Upper lobe of left lung (tissue), 6 donors: ENCODE results near the gene MASP2. TPM values are rescaled to one million over a fixed set of nuclear protein-coding genes. Genes with fewer than 3 reads are reported as not detected.
"Not testable (repeated sequence)": the region's sequence is repeated elsewhere in the genome, so short reads cannot be mapped to it uniquely, and the experiment has no call there.

ENCODE experiments used
- ATAC-seq, 2 donors: fragments of 200-7000 bp; cut with Tn5 transposase; one replicate each; pipeline ENCODE4 v1.9.1; 2022; ENCODE audit warnings: mild to moderate bottlenecking in 2 of 2, moderate library complexity in 2 of 2; ENCODE audit not compliant: low FRiP score in 2 of 2
- DNase-seq, 2 donors: peaks; one replicate each; pipeline ENCODE4 v3.0.0-alpha.2; 2019 to 2020
- H3K27ac ChIP-seq, 4 donors: fragments of 200-600 bp; sonication (generic); one replicate each; pipeline ENCODE4 v1.5.1; 2016 to 2019
- H3K27me3 ChIP-seq, 4 donors: fragments of 200-600 bp; sonication (generic); one replicate each; pipeline ENCODE4 v1.5.1; 2017 to 2019
- H3K36me3 ChIP-seq, 4 donors: fragments of 200-600 bp; sonication (generic); one replicate each; pipeline ENCODE4 v1.5.1; 2016 to 2019
- H3K4me1 ChIP-seq, 4 donors: fragments of 200-600 bp; sonication (generic); one replicate each; pipeline ENCODE4 v1.5.1; 2018 to 2019
- H3K4me3 ChIP-seq, 4 donors: fragments of 200-600 bp; sonication (generic); one replicate each; pipeline ENCODE4 v1.5.1; 2017 to 2019; ENCODE audit warnings: mild to moderate bottlenecking in 2 of 4, moderate library complexity in 1 of 4
- H3K9me3 ChIP-seq, 4 donors: fragments of 200-600 bp; sonication (generic); one replicate each; pipeline ENCODE4 v1.5.1; 2018 to 2019
- EP300 ChIP-seq, 4 donors: sonication (generic); formaldehyde crosslinking; IDR thresholded peaks; one replicate each; pipeline ENCODE4 v1.5.1; 2017; ENCODE audit warnings: antibody characterized with exemption in 4 of 4, control low read depth in 2 of 4
- POLR2A ChIP-seq, 4 donors: fragments of 450-650 bp; IDR thresholded peaks; one replicate each; pipeline ENCODE4 v1.5.1; 2016 to 2017; ENCODE audit warnings: antibody characterized with exemption in 4 of 4, mild to moderate bottlenecking in 2 of 4
- POLR2AphosphoS5 ChIP-seq, 2 donors: sonication (generic); formaldehyde crosslinking; IDR thresholded peaks; one replicate each; pipeline ENCODE4 v1.5.1; 2017; ENCODE audit warnings: antibody characterized with exemption in 2 of 2
- WGBS, 2 donors: methylation state at CpG; one replicate each; pipeline ENCODE4 v1.1.5; 2017 to 2018; 5-methylcytosine and 5-hydroxymethylcytosine counted together
- total RNA-seq, 6 donors: library from RNA; depleted of rRNA in 4 of 6; stranded (reverse); fragments of >200 nt in 4 of 6; gene quantifications; one replicate each; pipeline versions ENCODE4 v1.1.0 to v1.2.1, GENCODE V29; 2016 to 2021
- TF ChIP-seq, protein P1 (sequence below), 6 experiments: fragments of 450-650 bp in 4 of 6; fragments of 200-600 bp in 2 of 6; sonication (generic) in 2 of 6; IDR thresholded peaks; one replicate each; pipeline ENCODE4 v1.5.1; 2016 to 2019; ENCODE audit warnings: antibody characterized with exemption in 6 of 6
- donor health status: DM: no; HTN: no; CAD: no; lungs with moderate emphysema.
- donor health status: DM: no; HTN: yes; CAD: no; lungs with severe emphysema.

The MASP2 gene
- not detected for total RNA-seq

GRCh38 chr1:11046625-11047365, at the start of gene MASP2:
MASP2 (minus strand) TSS chr1:11047239; CDS start chr1:11047207, 32 bp downstream.
- TF ChIP-seq POLR2A (IDR thresholded peaks at IDR 0.05) (no peak), POLR2AphosphoS5 (IDR thresholded peaks at IDR 0.05) (no peak), EP300 (IDR thresholded peaks at IDR 0.05) (no peak)
- TF ChIP-seq, protein P1, sequence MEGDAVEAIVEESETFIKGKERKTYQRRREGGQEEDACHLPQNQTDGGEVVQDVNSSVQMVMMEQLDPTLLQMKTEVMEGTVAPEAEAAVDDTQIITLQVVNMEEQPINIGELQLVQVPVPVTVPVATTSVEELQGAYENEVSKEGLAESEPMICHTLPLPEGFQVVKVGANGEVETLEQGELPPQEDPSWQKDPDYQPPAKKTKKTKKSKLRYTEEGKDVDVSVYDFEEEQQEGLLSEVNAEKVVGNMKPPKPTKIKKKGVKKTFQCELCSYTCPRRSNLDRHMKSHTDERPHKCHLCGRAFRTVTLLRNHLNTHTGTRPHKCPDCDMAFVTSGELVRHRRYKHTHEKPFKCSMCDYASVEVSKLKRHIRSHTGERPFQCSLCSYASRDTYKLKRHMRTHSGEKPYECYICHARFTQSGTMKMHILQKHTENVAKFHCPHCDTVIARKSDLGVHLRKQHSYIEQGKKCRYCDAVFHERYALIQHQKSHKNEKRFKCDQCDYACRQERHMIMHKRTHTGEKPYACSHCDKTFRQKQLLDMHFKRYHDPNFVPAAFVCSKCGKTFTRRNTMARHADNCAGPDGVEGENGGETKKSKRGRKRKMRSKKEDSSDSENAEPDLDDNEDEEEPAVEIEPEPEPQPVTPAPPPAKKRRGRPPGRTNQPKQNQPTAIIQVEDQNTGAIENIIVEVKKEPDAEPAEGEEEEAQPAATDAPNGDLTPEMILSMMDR (IDR thresholded peaks at IDR 0.05): no peak
- Histone ChIP-seq H3K4me1 (peaks cover 0 to 5% (median 0%) of the 10 kb centered on the region in 4 donors), H3K27ac (no peak within 1 kb of the TSS), H3K36me3 (no peaks in the 10 kb centered on the region), H3K9me3 (no peaks in the 10 kb centered on the region), H3K27me3 (no peaks in the 10 kb centered on the region), H3K4me3 (no peak within 1 kb of the TSS)
- peak in 1 of 2 donors; percentile 13 for ATAC-seq
- DNase-seq: no peak
- WGBS, 2 donors: 92 to 93% methylated on average over 17 to 22 of the region's 28 CpGs

DNA sequence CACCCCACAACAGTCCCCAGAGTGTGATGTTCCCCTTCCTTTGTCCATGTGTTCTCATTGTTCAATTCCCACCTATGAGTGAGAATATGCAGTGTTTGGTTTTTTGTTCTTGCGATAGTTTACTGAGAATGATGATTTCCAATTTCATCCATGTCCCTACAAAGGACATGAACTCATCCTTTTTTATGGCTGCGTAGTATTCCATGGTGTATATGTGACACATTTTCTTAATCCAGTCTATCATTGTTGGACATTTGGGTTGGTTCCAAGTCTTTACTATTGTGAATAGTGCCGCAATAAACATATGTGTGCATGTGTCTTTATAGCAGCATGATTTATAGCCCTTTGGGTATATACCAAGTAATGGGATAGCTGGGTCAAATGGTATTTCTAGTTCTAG, 36.7 kb upstream of the MASP2 start:
- ATAC-seq, H3K4me3 ChIP-seq, H3K27me3 ChIP-seq, H3K4me1 ChIP-seq, H3K9me3 ChIP-seq, DNase-seq, H3K27ac ChIP-seq: not testable (repeated sequence)
- WGBS, 2 donors: 89 to 91% methylated on average over 3 of the region's 3 CpGs
- H3K36me3 ChIP-seq: peaks cover 29 to 67% (median 63%) of the 10 kb centered on the region in 4 donors

DNA sequence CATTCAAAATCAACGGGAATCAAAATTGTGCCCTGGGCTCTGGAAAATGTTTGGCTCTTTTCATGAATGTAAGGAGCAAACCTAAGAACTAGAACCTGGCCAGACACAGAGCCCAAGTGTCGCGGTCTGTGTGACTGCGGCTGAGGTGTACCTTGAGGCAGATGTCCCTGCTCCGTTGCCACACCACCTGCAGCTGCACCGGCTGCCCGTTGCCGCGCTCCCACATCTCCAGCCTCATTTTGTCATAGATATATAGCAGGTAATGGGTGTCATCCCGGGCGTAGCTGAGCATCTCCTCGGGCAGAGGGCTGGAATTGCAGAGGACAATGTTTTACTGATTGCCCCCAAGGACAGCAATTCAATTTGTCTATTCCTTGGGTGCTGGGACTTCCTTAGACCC, 33.9 kb upstream of the MASP2 start:
- no peak for ATAC-seq
- H3K27ac ChIP-seq: no peak overlapping the region
- DNase-seq: no peak
- H3K4me3 ChIP-seq: no peak overlapping the region
- H3K27me3 ChIP-seq: no peaks in the 10 kb centered on the region
- no peak for TF ChIP-seq POLR2AphosphoS5 (IDR thresholded peaks at IDR 0.05)
- TF ChIP-seq POLR2A (IDR thresholded peaks at IDR 0.05): no peak
- TF ChIP-seq, protein P1 (IDR thresholded peaks at IDR 0.05): no peak
- TF ChIP-seq EP300 (IDR thresholded peaks at IDR 0.05): no peak
- H3K4me1 ChIP-seq: no peaks in the 10 kb centered on the region
- WGBS, 2 donors: 90% methylated on average over 12 of the region's 12 CpGs
- H3K36me3 ChIP-seq: peaks cover 11 to 73% (median 65%) of the 10 kb centered on the region in 4 donors
- no peaks in the 10 kb centered on the region for H3K9me3 ChIP-seq

GRCh38 chr1:11078631-11079030, 31.6 kb upstream of the MASP2 start:
- peaks cover 28 to 96% (median 87%) of the 10 kb centered on the region in 4 donors for H3K36me3 ChIP-seq
- ATAC-seq (no peak), DNase-seq (no peak)
- no peak overlapping the region for H3K27ac ChIP-seq
- no peak for TF ChIP-seq POLR2AphosphoS5 (IDR thresholded peaks at IDR 0.05)
- TF ChIP-seq EP300 (IDR thresholded peaks at IDR 0.05): no peak
- TF ChIP-seq, protein P1 (IDR thresholded peaks at IDR 0.05): no peak
- no peak for TF ChIP-seq POLR2A (IDR thresholded peaks at IDR 0.05)
- H3K4me1 ChIP-seq: no peaks in the 10 kb centered on the region
- no peaks in the 10 kb centered on the region for H3K9me3 ChIP-seq
- whole genome bisulfite sequencing, 2 donors: 95 to 98% methylated on average over 2 of the region's 2 CpGs
- H3K4me3 ChIP-seq: no peak overlapping the region
- no peaks in the 10 kb centered on the region for H3K27me3 ChIP-seq

GRCh38 chr1:11073398-11073797, 26.4 kb upstream of the MASP2 start:
- 93 to 94% methylated on average over 7 of the region's 7 CpGs for WGBS, 2 donors
- H3K36me3 ChIP-seq: peaks cover 34 to 98% (median 89%) of the 10 kb centered on the region in 4 donors
- DNase-seq: not testable (repeated sequence)

More at GRCh38 chr1:11073398-11073797, 26.4 kb upstream of the MASP2 start:
- H3K9me3 ChIP-seq, ATAC-seq, H3K27ac ChIP-seq, H3K4me1 ChIP-seq, H3K4me3 ChIP-seq, H3K27me3 ChIP-seq: not testable (repeated sequence)
